ENCODE measurements around the gene EFNA5.

DNA sequence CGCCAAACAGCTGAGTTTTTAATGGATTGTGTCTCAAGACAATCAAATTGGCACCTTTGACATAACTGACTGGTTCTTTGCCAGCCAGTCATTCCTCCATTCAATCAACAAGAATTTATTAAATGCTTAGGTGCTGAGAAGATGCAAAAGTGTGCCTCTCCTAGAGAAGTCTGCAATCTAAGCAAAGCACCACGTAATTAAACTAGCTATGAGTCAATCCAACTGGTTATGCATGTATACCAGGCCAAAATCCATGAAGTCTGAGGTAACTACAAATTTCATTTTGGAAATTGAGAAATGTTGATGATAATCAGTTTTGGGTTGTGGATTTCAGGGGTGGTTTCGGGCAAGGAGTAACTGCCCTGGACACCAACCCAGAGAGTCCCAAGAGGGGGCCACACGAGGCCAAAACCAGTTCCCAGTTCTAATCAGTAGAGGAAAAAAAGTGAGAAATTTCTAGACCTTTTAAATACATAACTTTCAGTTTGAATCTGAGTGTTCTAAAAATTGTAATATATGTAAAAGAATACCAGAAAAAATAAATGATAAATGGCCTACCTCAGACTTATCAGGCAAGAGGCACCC is 92.6 kb downstream of the EFNA5 start:
- no peak for TF ChIP-seq BMI1 (IDR thresholded peaks at IDR 0.05; ENCODE audit: borderline replicate concordance)
- TF ChIP-seq SP1 (IDR thresholded peaks at IDR 0.05; ENCODE audit: low read depth, low read length) = no peak
- TF ChIP-seq BRCA1 (IDR thresholded peaks at IDR 0.05; ENCODE audit: low read depth, low read length) = no peak
- TF ChIP-seq, protein P1, sequence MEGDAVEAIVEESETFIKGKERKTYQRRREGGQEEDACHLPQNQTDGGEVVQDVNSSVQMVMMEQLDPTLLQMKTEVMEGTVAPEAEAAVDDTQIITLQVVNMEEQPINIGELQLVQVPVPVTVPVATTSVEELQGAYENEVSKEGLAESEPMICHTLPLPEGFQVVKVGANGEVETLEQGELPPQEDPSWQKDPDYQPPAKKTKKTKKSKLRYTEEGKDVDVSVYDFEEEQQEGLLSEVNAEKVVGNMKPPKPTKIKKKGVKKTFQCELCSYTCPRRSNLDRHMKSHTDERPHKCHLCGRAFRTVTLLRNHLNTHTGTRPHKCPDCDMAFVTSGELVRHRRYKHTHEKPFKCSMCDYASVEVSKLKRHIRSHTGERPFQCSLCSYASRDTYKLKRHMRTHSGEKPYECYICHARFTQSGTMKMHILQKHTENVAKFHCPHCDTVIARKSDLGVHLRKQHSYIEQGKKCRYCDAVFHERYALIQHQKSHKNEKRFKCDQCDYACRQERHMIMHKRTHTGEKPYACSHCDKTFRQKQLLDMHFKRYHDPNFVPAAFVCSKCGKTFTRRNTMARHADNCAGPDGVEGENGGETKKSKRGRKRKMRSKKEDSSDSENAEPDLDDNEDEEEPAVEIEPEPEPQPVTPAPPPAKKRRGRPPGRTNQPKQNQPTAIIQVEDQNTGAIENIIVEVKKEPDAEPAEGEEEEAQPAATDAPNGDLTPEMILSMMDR (IDR thresholded peaks at IDR 0.05 in 2 of 3, conservative IDR thresholded peaks at IDR 0.05 in 1 of 3; ENCODE audit: control insufficient read depth in 2 of 3, extremely low read depth in 1 of 3, insufficient read depth in 1 of 3, low read depth in 3 of 3, low read length in 3 of 3) = no peak
- TF ChIP-seq, protein P2, sequence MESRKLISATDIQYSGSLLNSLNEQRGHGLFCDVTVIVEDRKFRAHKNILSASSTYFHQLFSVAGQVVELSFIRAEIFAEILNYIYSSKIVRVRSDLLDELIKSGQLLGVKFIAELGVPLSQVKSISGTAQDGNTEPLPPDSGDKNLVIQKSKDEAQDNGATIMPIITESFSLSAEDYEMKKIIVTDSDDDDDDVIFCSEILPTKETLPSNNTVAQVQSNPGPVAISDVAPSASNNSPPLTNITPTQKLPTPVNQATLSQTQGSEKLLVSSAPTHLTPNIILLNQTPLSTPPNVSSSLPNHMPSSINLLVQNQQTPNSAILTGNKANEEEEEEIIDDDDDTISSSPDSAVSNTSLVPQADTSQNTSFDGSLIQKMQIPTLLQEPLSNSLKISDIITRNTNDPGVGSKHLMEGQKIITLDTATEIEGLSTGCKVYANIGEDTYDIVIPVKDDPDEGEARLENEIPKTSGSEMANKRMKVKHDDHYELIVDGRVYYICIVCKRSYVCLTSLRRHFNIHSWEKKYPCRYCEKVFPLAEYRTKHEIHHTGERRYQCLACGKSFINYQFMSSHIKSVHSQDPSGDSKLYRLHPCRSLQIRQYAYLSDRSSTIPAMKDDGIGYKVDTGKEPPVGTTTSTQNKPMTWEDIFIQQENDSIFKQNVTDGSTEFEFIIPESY (IDR thresholded peaks at IDR 0.05) = no peak
- TF ChIP-seq POLR2A (IDR thresholded peaks at IDR 0.05; ENCODE audit: low read depth, low read length) = no peak
- TF ChIP-seq SPI1 (IDR thresholded peaks at IDR 0.05; ENCODE audit: borderline replicate concordance, insufficient read depth, low read depth, low read length) = no peak
- TF ChIP-seq, protein P3, sequence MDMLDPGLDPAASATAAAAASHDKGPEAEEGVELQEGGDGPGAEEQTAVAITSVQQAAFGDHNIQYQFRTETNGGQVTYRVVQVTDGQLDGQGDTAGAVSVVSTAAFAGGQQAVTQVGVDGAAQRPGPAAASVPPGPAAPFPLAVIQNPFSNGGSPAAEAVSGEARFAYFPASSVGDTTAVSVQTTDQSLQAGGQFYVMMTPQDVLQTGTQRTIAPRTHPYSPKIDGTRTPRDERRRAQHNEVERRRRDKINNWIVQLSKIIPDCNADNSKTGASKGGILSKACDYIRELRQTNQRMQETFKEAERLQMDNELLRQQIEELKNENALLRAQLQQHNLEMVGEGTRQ (IDR thresholded peaks at IDR 0.05; ENCODE audit: borderline replicate concordance, low read depth, low read length) = no peak
